HCEC 1CT (cell line): ENCODE measurements around the gene GPR119.
"Not testable (repeated sequence)": the region's sequence is repeated elsewhere in the genome, so short reads cannot be mapped to it uniquely, and the experiment has no call there.

Experiments used
- DNase-seq: peaks from one replicate; pipeline ENCODE4 v3.0.0-alpha.2; 2017

Gene GPR119

DNA sequence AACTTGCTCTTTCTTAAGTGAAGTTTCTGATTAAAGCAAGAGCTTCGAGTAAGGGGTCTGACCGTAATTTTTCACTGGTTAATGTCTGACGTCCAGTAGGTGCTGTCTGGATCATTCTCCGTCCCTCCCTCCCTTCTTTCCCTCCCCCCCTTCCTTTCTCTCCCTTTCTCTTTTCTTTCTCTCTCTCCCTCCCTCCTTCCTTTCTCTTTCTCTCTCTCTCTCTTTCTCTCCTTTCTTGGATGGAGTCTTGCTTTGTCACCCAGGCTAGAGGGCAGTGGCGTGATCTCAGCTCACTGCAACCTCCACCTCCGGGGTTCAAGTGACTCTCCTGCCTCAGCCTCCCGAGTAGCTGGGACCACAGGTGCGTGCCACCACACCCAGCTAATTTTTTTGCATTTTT lies 46.6 kb downstream of the GPR119 start:
- DNase-seq, result not testable (repeated sequence)

- no peak for DNase-seq
These were observed 48.9 kb downstream of the GPR119 start for GRCh38 chrX:130336531-130336930.
